C4-2B (cell line): ENCODE results near the gene LPP.

ENCODE experiments used
- CTCF ChIP-seq: fragments of 450-650 bp; conservative IDR thresholded peaks from 2 replicates; pipeline ENCODE4 v1.5.1; 2017; ENCODE audit warnings: mild to moderate bottlenecking
- ZFX ChIP-seq: fragments of 450-650 bp; IDR thresholded peaks from 2 replicates; pipeline ENCODE4 v1.6.1; 2017

DNA sequence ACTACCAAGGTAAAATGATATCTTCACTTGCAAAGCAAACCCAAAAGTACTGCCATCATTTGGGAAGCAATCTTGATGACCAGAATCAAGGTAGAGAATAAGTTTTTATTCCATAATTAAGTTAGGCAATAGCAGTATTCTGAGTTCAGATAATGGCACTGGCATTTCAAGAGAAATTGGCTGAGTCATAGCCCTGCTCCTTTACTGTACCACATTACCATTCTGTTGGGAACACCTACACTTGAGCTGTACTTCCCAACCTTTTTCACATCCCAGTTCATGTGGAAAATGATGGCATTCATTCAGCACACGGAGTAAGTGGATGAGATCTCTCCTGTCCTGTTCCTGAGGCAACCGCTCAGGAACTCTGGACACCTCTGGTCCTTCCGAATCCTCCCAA lies 706.2 kb downstream of the LPP start:
- no peak for TF ChIP-seq CTCF
- no peak for TF ChIP-seq ZFX
